H9 (cell line): ENCODE data around the gene SLC49A4. TPM values are rescaled to one million over a fixed set of nuclear protein-coding genes. Genes with fewer than 3 reads are reported as not detected.

Experiments used
- DNase-seq: peaks from one replicate; pipeline ENCODE4 v3.0.0-alpha.2; 2017
- H2AFZ ChIP-seq: one replicate; pipeline ENCODE4 v1.6.1; 2013; ENCODE audit warnings: mild to moderate bottlenecking, low read length, control low read depth, moderate library complexity
- H2AK5ac ChIP-seq: 2 replicates; pipeline ENCODE4 v1.6.1; 2013; ENCODE audit warnings: low read length, control low read depth, mixed read lengths; ENCODE audit not compliant: insufficient read length
- H2BK120ac ChIP-seq: one replicate; pipeline ENCODE4 v1.6.1; 2013; ENCODE audit warnings: low read depth, mild to moderate bottlenecking, low read length, control low read depth, inconsistent platforms; ENCODE audit not compliant: poor library complexity, severe bottlenecking
- H2BK12ac ChIP-seq: 2 replicates; pipeline ENCODE4 v1.6.1; 2013; ENCODE audit warnings: low read length, control low read depth, mixed read lengths, low read depth; ENCODE audit not compliant: insufficient read length
- H2BK15ac ChIP-seq: 2 replicates; pipeline ENCODE4 v1.6.1; 2013; ENCODE audit warnings: low read depth, low read length, control low read depth
- H2BK20ac ChIP-seq: one replicate; pipeline ENCODE4 v1.6.1; 2013; ENCODE audit warnings: low read depth, mild to moderate bottlenecking, low read length, control low read depth, inconsistent platforms; ENCODE audit not compliant: poor library complexity, severe bottlenecking
- H2BK5ac ChIP-seq: 2 replicates; pipeline ENCODE4 v1.6.1; 2013; ENCODE audit warnings: low read length, control low read depth, mixed read lengths; ENCODE audit not compliant: insufficient read length
- H3K14ac ChIP-seq: 2 replicates; pipeline ENCODE4 v1.6.1; 2013; ENCODE audit warnings: low read length, control low read depth; ENCODE audit not compliant: insufficient read depth
- H3K18ac ChIP-seq: 2 replicates; pipeline ENCODE4 v1.6.1; 2013; ENCODE audit warnings: low read depth, mild to moderate bottlenecking, mixed read lengths, low read length, control low read depth; ENCODE audit not compliant: insufficient read length
- H3K23ac ChIP-seq: 2 replicates; pipeline ENCODE4 v1.6.1; 2013; ENCODE audit warnings: low read length, control low read depth, mixed read lengths, low read depth; ENCODE audit not compliant: insufficient read length
- H3K23me2 ChIP-seq: 2 replicates; pipeline ENCODE4 v1.6.1; 2013; ENCODE audit warnings: low read depth, mild to moderate bottlenecking, mixed read lengths, low read length, control low read depth; ENCODE audit not compliant: insufficient read length, poor library complexity, severe bottlenecking
- H3K27ac ChIP-seq: 2 replicates; pipeline ENCODE4 v1.5.1; 2013; ENCODE audit warnings: low read length, control low read depth, mixed read lengths, low read depth; ENCODE audit not compliant: insufficient read length
- H3K27me3 ChIP-seq: 2 replicates; pipeline ENCODE4 v1.6.1; 2013; ENCODE audit warnings: low read length, control low read depth, inconsistent platforms; ENCODE audit not compliant: insufficient read depth
- H3K4ac ChIP-seq: 2 replicates; pipeline ENCODE4 v1.6.1; 2013; ENCODE audit warnings: low read depth, mild to moderate bottlenecking, control low read depth, inconsistent platforms, low read length, moderate library complexity
- H3K4me1 ChIP-seq: 2 replicates; pipeline ENCODE4 v1.6.1; 2013; ENCODE audit warnings: low read length, control low read depth, inconsistent platforms; ENCODE audit not compliant: insufficient read depth
- H3K4me2 ChIP-seq: 2 replicates; pipeline ENCODE4 v1.6.1; 2013; ENCODE audit warnings: low read length, control low read depth, mixed read lengths; ENCODE audit not compliant: insufficient read length, insufficient read depth
- H3K56ac ChIP-seq: 2 replicates; pipeline ENCODE4 v1.6.1; 2013; ENCODE audit warnings: low read depth, mild to moderate bottlenecking, mixed read lengths, low read length, control low read depth; ENCODE audit not compliant: insufficient read length
- H3K79me1 ChIP-seq: 2 replicates; pipeline ENCODE4 v1.6.1; 2013; ENCODE audit warnings: low read depth, mild to moderate bottlenecking, moderate library complexity, low read length, control low read depth, inconsistent platforms; ENCODE audit not compliant: insufficient read depth, poor library complexity, severe bottlenecking
- H3K79me2 ChIP-seq: 2 replicates; pipeline ENCODE4 v1.6.1; 2013; ENCODE audit warnings: low read length, control low read depth, inconsistent platforms; ENCODE audit not compliant: insufficient read depth
- H3K9ac ChIP-seq: 2 replicates; pipeline ENCODE4 v1.6.1; 2013; ENCODE audit warnings: low read length, control low read depth, mixed read lengths; ENCODE audit not compliant: insufficient read length; ENCODE audit errors: extremely low read depth
- H3K9me3 ChIP-seq: one replicate; pipeline ENCODE4 v1.6.1; 2013; ENCODE audit warnings: low read depth, low read length, inconsistent platforms; ENCODE audit not compliant: control insufficient read depth
- H3T11ph ChIP-seq: one replicate; pipeline ENCODE4 v1.6.1; 2013; ENCODE audit warnings: mild to moderate bottlenecking, low read length, control low read depth, inconsistent platforms
- H4K20me1 ChIP-seq: one replicate; pipeline ENCODE4 v1.6.1; 2013; ENCODE audit not compliant: control insufficient read depth, insufficient read length, insufficient read depth
- H4K5ac ChIP-seq: 2 replicates; pipeline ENCODE4 v1.6.1; 2013; ENCODE audit warnings: low read depth, mild to moderate bottlenecking, mixed read lengths, low read length, control low read depth; ENCODE audit not compliant: insufficient read length
- H4K8ac ChIP-seq: replicated peaks from 2 replicates; pipeline ENCODE4 v1.6.1; 2013; ENCODE audit warnings: low read length, control low read depth, mixed read lengths, low read depth; ENCODE audit not compliant: insufficient read length
- H4K91ac ChIP-seq: 2 replicates; pipeline ENCODE4 v1.6.1; 2013; ENCODE audit warnings: low read depth, mild to moderate bottlenecking, moderate library complexity, mixed read lengths, low read length, control low read depth; ENCODE audit not compliant: insufficient read length
- H3K27ac Mint-ChIP-seq, 3 experiments: 2 replicates in 2 of 3; 3 replicates in 1 of 3; pipeline ENCODE4 v1.8.0; 2020 to 2021; ENCODE audit warnings: mixed read lengths in 3 of 3, mild to moderate bottlenecking in 1 of 3, moderate library complexity in 1 of 3
- H3K27me3 Mint-ChIP-seq: 2 replicates; pipeline ENCODE4 v1.8.0; 2021; ENCODE audit warnings: low read depth, mild to moderate bottlenecking, moderate library complexity, mixed read lengths
- H3K36me3 Mint-ChIP-seq, 3 experiments: 2 replicates in 2 of 3; 3 replicates in 1 of 3; pipeline ENCODE4 v1.8.0; 2020 to 2021; ENCODE audit warnings: low read depth in 3 of 3, mixed read lengths in 3 of 3; ENCODE audit not compliant: insufficient read depth in 1 of 3
- H3K4me1 Mint-ChIP-seq, 2 experiments: 2 replicates each; pipeline ENCODE4 v1.8.0; 2020; ENCODE audit warnings: mixed read lengths in 2 of 2
- H3K4me3 Mint-ChIP-seq, 2 experiments: 2 replicates in 1 of 2; 3 replicates in 1 of 2; pipeline ENCODE4 v1.8.0; 2020 to 2021; ENCODE audit warnings: mild to moderate bottlenecking in 2 of 2, mixed read lengths in 2 of 2, moderate library complexity in 1 of 2
- H3K9me3 Mint-ChIP-seq, 2 experiments: 2 replicates in 1 of 2; 3 replicates in 1 of 2; pipeline ENCODE4 v1.8.0; 2020; ENCODE audit warnings: mild to moderate bottlenecking in 2 of 2, mixed read lengths in 2 of 2, moderate library complexity in 1 of 2
- WGBS: extraction: QIAGEN DNeasy Blood & Tissue Kit; methylation state at CpG from one replicate; pipeline ENCODE4 v1.1.7; 2013; ENCODE audit warnings: missing lambda C conversion rate, low lambda C conversion rate, mixed read lengths; ENCODE audit not compliant: insufficient read length; ENCODE audit errors: extremely low coverage; 5-methylcytosine and 5-hydroxymethylcytosine counted together
- total RNA-seq: library from RNA; stranded (reverse); gene quantifications from 2 replicates; pipeline ENCODE4 v1.2.1, GENCODE V29; 2021
- TF ChIP-seq, protein P1 (sequence below): fragments of 200-600 bp; sonication (generic); conservative IDR thresholded peaks from 3 replicates; pipeline ENCODE4 v1.8.0; 2021; ENCODE audit warnings: antibody characterized with exemption, mild to moderate bottlenecking

The SLC49A4 gene
- total RNA-seq, 1 experiment from 2014 or later: 10.7 TPM

DNA sequence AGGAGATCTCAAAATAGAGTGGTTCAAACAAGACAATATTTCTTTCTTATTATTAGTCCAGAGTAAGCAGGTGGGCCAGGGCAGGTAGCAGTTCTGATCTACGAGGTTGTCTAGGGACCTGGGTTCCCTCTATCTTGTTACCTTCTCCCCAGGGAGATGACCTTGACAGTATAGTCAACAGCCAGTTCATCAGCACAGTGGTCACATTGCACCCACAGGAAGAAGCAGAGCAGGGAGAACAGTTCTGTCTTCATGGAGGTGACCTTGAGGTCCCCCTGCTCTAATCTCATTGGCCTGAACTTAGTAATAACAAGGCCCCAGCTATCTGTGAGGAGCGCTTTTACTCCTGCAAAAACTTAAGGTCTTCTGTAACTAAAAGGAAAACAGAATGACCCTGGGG, 21.7 kb downstream of the SLC49A4 start:
- no peaks in the 10 kb centered on the region for H3K23me2 ChIP-seq
- Mint-ChIP-seq H3K36me3 (peaks cover 0 to 4% (median 0%) of the 10 kb centered on the region in 3 experiments; a peak in 4 of 7 replicates), H3K27ac (no peak overlapping the region), H3K4me1 (no peaks in the 10 kb centered on the region), H3K9me3 (no peaks in the 10 kb centered on the region), H3K4me3 (no peak overlapping the region), H3K27me3 (no peaks in the 10 kb centered on the region)
- no peak overlapping the region for H3K18ac ChIP-seq
- H3K9me3 ChIP-seq: no peaks in the 10 kb centered on the region
- no peak overlapping the region for H2AFZ ChIP-seq
- H2BK15ac ChIP-seq: no peak overlapping the region
- no peak overlapping the region for H3K14ac ChIP-seq
- H3K79me1 ChIP-seq: no peaks in the 10 kb centered on the region
- TF ChIP-seq, protein P1, sequence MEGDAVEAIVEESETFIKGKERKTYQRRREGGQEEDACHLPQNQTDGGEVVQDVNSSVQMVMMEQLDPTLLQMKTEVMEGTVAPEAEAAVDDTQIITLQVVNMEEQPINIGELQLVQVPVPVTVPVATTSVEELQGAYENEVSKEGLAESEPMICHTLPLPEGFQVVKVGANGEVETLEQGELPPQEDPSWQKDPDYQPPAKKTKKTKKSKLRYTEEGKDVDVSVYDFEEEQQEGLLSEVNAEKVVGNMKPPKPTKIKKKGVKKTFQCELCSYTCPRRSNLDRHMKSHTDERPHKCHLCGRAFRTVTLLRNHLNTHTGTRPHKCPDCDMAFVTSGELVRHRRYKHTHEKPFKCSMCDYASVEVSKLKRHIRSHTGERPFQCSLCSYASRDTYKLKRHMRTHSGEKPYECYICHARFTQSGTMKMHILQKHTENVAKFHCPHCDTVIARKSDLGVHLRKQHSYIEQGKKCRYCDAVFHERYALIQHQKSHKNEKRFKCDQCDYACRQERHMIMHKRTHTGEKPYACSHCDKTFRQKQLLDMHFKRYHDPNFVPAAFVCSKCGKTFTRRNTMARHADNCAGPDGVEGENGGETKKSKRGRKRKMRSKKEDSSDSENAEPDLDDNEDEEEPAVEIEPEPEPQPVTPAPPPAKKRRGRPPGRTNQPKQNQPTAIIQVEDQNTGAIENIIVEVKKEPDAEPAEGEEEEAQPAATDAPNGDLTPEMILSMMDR: no peak
- H3K4ac ChIP-seq: no peak overlapping the region
- H4K8ac ChIP-seq: no peak overlapping the region
- H3T11ph ChIP-seq: no peak overlapping the region
- H3K9ac ChIP-seq: no peak overlapping the region
- H3K27ac ChIP-seq: no peak overlapping the region
- H3K4me2 ChIP-seq: no peak overlapping the region
- H4K20me1 ChIP-seq: no peaks in the 10 kb centered on the region
- H3K23ac ChIP-seq: no peak overlapping the region
- no peak overlapping the region for H2BK5ac ChIP-seq
- H4K5ac ChIP-seq: no peak overlapping the region
- no CpG with 5 or more reads among the region's 2 CpGs for WGBS
- H4K91ac ChIP-seq: no peak overlapping the region
- H3K56ac ChIP-seq: no peak overlapping the region
- H2BK120ac ChIP-seq: no peak overlapping the region
- no peaks in the 10 kb centered on the region for H3K4me1 ChIP-seq
- H3K27me3 ChIP-seq: no peaks in the 10 kb centered on the region
- no peaks in the 10 kb centered on the region for H3K79me2 ChIP-seq
- H2BK20ac ChIP-seq: no peak overlapping the region
- no peak overlapping the region for H2BK12ac ChIP-seq
- DNase-seq: no peak
- no peak overlapping the region for H2AK5ac ChIP-seq
